ENCODE data around the gene ZNF629. TPM values are rescaled to one million over a fixed set of nuclear protein-coding genes. Genes with fewer than 3 reads are reported as not detected.

ZNF629 gene
- total RNA-seq, 1 donor from 2014 or later: 2.1 TPM

GRCh38 chr16:30767767-30768465 is 19.1 kb downstream of the ZNF629 start:
- intact Hi-C loops (cut with micrococcal nuclease): no loop called here

GRCh38 chr16:30766933-30767284 is 20.1 kb downstream of the ZNF629 start:
- intact Hi-C loops (cut with micrococcal nuclease): no loop called here

GRCh38 chr16:30766206-30766932 is 20.6 kb downstream of the ZNF629 start:
- intact Hi-C loops (cut with micrococcal nuclease): no loop called here

- intact Hi-C loops (cut with micrococcal nuclease): loop anchor here (5.0 kb wide), 2 partner anchors 267 to 768 kb away; partner anchors contain the start of genes HIRIP3, INO80E and STX4
Measured at GRCh38 chr16:30764816-30765465, 22.1 kb downstream of the ZNF629 start.

GRCh38 chr16:30764086-30764485 is 22.9 kb downstream of the ZNF629 start:
- intact Hi-C loops (cut with micrococcal nuclease): loop anchor here (5.0 kb wide), 2 partner anchors 268 to 767 kb away; partner anchors contain the start of genes HIRIP3, INO80E and STX4

- intact Hi-C loops (cut with micrococcal nuclease): loop anchor here (1.0 to 5.0 kb wide), 15 partner anchors 12 to 766 kb away; partner anchors contain the start of genes CTF1, FBRS, HIRIP3 and INO80E
Measured at GRCh38 chr16:30762991-30763725, 23.8 kb downstream of the ZNF629 start.

GRCh38 chr16:30761928-30762902 is 24.8 kb downstream of the ZNF629 start, which contains the start of the genes CFAP119 and RNF40:
Gene CFAP119 (minus strand): TSS chr16:30762062. CDS start chr16:30761748, 314 bp downstream.
Gene RNF40 (plus strand): TSS chr16:30762322. CDS start chr16:30762546, 224 bp downstream.
- intact Hi-C loops (cut with micrococcal nuclease): loop anchor here (1.0 to 5.0 kb wide), 15 partner anchors 13 to 765 kb away; partner anchors contain the start of genes CTF1, FBRS, HIRIP3 and INO80E

GRCh38 chr16:30761427-30761927 is 25.5 kb downstream of the ZNF629 start:
- intact Hi-C loops (cut with micrococcal nuclease): loop anchor here (5.0 kb wide), 2 partner anchors 271 to 764 kb away; partner anchors contain the start of genes HIRIP3, INO80E and STX4

GRCh38 chr16:30760577-30761426 is 26.2 kb downstream of the ZNF629 start:
- intact Hi-C loops (cut with micrococcal nuclease): loop anchor here (5.0 kb wide), 2 partner anchors 271 to 764 kb away; partner anchors contain the start of genes HIRIP3, INO80E and STX4

- intact Hi-C loops (cut with micrococcal nuclease): loop anchor here (5.0 kb wide), 2 partner anchors 272 to 763 kb away; partner anchors contain the start of genes HIRIP3, INO80E and STX4
Measured at GRCh38 chr16:30760001-30760559, 26.9 kb downstream of the ZNF629 start.

- intact Hi-C loops (cut with micrococcal nuclease): no loop called here
Measured at GRCh38 chr16:30758988-30759491, 28.0 kb downstream of the ZNF629 start.

- intact Hi-C loops (cut with micrococcal nuclease): no loop called here
Measured at GRCh38 chr16:30757316-30757715, 29.7 kb downstream of the ZNF629 start.

- intact Hi-C loops (cut with micrococcal nuclease): no loop called here
Measured at GRCh38 chr16:30756781-30757100, 30.3 kb downstream of the ZNF629 start.

- intact Hi-C loops (cut with micrococcal nuclease): no loop called here
Measured at GRCh38 chr16:30755955-30756780, 30.8 kb downstream of the ZNF629 start.

- intact Hi-C loops (cut with micrococcal nuclease): no loop called here
Measured at GRCh38 chr16:30753596-30753995, 33.4 kb downstream of the ZNF629 start.

GRCh38 chr16:30750876-30751465 is 36.0 kb downstream of the ZNF629 start:
- intact Hi-C loops (cut with micrococcal nuclease): no loop called here

- intact Hi-C loops (cut with micrococcal nuclease): no loop called here
Measured at GRCh38 chr16:30750201-30750600, 36.8 kb downstream of the ZNF629 start.

All from T-helper 1 cell treated with Interleukin-12 subunit alpha and Interleukin-12 subunit beta and Interleukin-4 antibody, amounts not matched to agents 30 ng/mL and 1 ng/mL, for 36 hours (primary cell).